Measurements from ENCODE around the gene ANTXR2.

Gene ANTXR2

GRCh38 chr4:79863333-79863732, 209.7 kb downstream of the ANTXR2 start:
- no peak for DNase-seq (ENCODE audit: low read depth)

- no peak for DNase-seq (ENCODE audit: low read depth)
Measured at GRCh38 chr4:79862821-79863220, 210.2 kb downstream of the ANTXR2 start.

GRCh38 chr4:79857811-79858210, 215.2 kb downstream of the ANTXR2 start:
- no peak for DNase-seq (ENCODE audit: low read depth)

- no peak for DNase-seq (ENCODE audit: low read depth)
Measured at GRCh38 chr4:79856196-79856595, 216.8 kb downstream of the ANTXR2 start.

GRCh38 chr4:79854856-79855502, 218.1 kb downstream of the ANTXR2 start:
- no peak for DNase-seq (ENCODE audit: low read depth)

GRCh38 chr4:79852305-79852730, 220.7 kb downstream of the ANTXR2 start:
- DNase-seq (ENCODE audit: low read depth): peak; percentile 24

GRCh38 chr4:79851625-79852304, 221.3 kb downstream of the ANTXR2 start:
- no peak for DNase-seq (ENCODE audit: low read depth)

All from non-pigmented ciliary epithelial cell (primary cell).